ENCODE data around the gene ZNF746. TPM values are rescaled to one million over a fixed set of nuclear protein-coding genes. Genes with fewer than 3 reads are reported as not detected.

ZNF746 gene
- total RNA-seq, 2 donors from 2014 or later = 21.0 to 40.0 TPM

DNA sequence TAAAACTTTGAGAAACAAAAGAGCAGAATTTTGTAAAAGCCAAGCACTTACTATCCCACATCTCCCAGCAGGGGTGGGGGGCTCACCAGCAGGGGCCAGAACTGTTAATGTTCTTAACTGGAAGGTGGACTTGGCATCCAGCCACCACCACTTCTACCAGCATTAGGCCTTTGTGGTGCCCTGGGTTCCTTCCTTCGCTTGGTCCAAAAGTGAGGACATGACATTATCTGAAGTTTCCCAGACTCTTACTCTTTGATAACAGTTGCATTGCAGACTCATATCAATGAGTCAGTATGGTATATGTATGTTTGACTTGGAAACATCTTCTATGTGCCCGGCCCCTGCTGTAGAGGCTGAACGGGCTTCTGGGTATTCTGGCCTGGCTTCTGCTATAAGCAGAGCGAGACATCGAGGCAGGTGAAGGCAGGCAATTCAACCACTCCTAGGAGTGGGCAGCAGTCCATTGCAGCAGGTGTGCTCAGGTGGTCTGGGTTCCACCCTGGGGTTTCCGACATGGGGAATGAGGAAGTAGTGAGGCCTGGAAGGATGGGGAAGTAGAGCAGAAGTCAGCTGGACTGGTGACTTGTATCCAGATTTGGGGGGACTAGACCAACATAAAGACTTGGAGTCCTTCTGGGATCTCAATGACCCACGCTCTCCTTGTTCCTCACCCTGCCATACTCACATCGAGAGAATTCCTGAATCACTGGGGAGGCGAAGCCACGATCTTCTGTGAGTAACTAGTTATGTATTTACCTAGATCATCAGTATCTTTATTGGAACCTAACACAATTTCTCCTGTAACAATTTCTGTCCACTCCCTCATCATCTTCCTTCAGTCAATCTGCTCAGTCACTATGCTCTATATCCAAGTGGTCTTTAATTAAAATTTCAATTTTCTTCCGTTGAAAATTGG lies 40.8 kb downstream of the ZNF746 start:
- Histone ChIP-seq H3K4me3 (no peak overlapping the region), H3K36me3 (peaks cover 9% of the 10 kb centered on the region in 2 donors), H3K27me3 (replicated peaks; ENCODE audit: insufficient read depth) (no peaks in the 10 kb centered on the region), H3K4me1 (replicated peaks) (peaks cover 12% of the 10 kb centered on the region), H3K27ac (no peak overlapping the region), H3K9me3 (no peaks in the 10 kb centered on the region)
- intact Hi-C loops (cut with DNase I) = no loop called here
- TF ChIP-seq, protein P1, sequence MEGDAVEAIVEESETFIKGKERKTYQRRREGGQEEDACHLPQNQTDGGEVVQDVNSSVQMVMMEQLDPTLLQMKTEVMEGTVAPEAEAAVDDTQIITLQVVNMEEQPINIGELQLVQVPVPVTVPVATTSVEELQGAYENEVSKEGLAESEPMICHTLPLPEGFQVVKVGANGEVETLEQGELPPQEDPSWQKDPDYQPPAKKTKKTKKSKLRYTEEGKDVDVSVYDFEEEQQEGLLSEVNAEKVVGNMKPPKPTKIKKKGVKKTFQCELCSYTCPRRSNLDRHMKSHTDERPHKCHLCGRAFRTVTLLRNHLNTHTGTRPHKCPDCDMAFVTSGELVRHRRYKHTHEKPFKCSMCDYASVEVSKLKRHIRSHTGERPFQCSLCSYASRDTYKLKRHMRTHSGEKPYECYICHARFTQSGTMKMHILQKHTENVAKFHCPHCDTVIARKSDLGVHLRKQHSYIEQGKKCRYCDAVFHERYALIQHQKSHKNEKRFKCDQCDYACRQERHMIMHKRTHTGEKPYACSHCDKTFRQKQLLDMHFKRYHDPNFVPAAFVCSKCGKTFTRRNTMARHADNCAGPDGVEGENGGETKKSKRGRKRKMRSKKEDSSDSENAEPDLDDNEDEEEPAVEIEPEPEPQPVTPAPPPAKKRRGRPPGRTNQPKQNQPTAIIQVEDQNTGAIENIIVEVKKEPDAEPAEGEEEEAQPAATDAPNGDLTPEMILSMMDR (IDR thresholded peaks at IDR 0.05) = no peak
- TF ChIP-seq POLR2AphosphoS5 (IDR thresholded peaks at IDR 0.05) = no peak
- TF ChIP-seq POLR2A (IDR thresholded peaks at IDR 0.05) = no peak
- WGBS = 91% methylated on average over 11 of the region's 11 CpGs
- DNase-seq (ENCODE audit: low spot score) = no peak

DNA sequence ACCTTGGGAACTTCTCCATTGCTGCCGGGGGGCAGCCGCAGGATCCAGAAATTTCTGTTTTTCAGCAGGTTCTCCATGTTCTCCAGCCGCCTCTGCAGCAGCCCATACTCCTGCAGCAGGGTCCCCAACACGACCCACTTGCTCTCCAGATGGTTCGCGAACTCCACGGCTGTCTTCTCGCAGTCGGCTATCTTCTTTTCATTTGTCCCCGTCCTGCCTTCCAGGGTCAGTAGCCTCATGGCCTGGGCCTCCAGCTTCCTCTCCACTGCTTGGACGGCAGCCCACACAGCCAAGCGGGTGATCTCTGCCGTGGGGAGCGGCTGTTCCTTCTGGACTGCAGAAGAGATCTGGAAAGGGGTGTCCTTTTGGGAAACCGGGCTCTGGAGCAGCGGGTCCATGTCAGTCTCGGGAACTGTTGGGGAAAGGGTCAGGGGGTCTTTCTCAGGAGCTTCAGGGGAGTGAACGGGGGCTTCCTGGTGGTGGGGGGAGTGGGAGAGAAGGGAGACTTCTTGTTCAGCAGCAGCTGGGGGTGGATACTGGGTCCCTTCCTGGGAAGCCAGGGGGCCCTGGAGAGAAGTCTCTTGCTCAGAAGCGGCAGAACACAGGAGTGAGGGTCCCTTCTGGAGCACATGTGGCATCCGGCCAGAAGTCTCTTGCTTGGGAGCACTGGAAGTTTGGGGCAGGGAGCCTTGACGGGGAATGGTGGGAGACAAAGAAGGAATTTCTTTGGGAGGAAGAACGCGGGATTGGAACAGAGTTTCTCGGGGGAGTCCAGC lies 42.2 kb downstream of the ZNF746 start:
- 90% methylated on average over 24 of the region's 24 CpGs for WGBS
- Histone ChIP-seq H3K4me1 (replicated peaks) (peaks cover 12% of the 10 kb centered on the region), H3K27ac (no peak overlapping the region), H3K9me3 (no peaks in the 10 kb centered on the region), H3K27me3 (replicated peaks; ENCODE audit: insufficient read depth) (no peaks in the 10 kb centered on the region), H3K4me3 (no peak overlapping the region), H3K36me3 (peaks cover 9 to 17% of the 10 kb centered on the region in 2 donors)
- TF ChIP-seq POLR2A (IDR thresholded peaks at IDR 0.05) (no peak), POLR2AphosphoS5 (IDR thresholded peaks at IDR 0.05) (no peak)
- TF ChIP-seq, protein P1 (IDR thresholded peaks at IDR 0.05) = no peak
- peak; percentile 3 for DNase-seq (ENCODE audit: low spot score)
- intact Hi-C loops (cut with DNase I) = no loop called here

DNA sequence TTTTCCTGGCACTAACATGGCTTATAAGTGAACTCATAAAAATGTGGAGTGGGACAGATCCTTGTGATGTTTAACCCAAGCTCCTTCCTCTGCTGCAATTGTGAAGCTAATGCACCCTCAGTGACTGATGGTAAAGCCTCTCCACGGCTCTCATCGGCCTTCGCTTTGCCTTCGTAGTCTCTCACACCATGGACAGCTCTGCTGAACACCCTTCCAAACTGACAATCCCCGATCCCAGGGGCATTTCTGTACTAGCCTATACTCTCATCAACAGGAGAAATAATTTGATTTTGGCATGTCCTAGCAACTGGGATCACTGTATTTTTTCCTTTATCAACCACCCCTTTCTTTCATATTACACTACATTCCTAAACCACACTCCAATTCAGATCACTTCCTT lies 42.9 kb downstream of the ZNF746 start:
- no peak overlapping the region for H3K4me3 ChIP-seq
- WGBS = 95% methylated on average over 5 of the region's 5 CpGs
- peaks cover 12 to 21% of the 10 kb centered on the region in 2 donors for H3K36me3 ChIP-seq
- H3K9me3 ChIP-seq = no peaks in the 10 kb centered on the region
- no peak for DNase-seq (ENCODE audit: low spot score)
- intact Hi-C loops (cut with DNase I) = no loop called here
- no peak overlapping the region for H3K27ac ChIP-seq
- TF ChIP-seq, protein P1 (IDR thresholded peaks at IDR 0.05) = no peak
- TF ChIP-seq POLR2A (IDR thresholded peaks at IDR 0.05) = no peak
- no peak for TF ChIP-seq POLR2AphosphoS5 (IDR thresholded peaks at IDR 0.05)
- H3K27me3 ChIP-seq (replicated peaks; ENCODE audit: insufficient read depth) = no peaks in the 10 kb centered on the region
- peaks cover 12% of the 10 kb centered on the region for H3K4me1 ChIP-seq (replicated peaks)

DNA sequence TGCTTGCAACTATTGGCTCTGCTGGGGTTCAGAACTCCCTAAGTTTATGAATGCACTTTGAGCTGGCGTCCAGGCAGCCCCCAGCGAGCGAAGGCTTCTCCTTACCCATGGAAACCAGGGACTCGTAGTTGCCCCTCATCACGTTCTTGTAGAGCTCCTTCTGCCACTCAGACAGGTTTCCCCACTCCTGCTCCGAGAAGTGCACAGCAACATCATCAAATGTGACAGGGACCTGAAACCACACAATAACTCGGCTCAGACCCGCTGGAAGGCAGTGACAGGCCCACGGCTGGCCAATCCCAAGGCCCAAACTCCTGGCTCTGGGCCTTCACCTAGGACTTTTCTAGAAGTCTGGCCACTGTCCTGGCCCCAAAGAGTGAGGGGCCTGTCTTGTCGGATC lies 43.6 kb downstream of the ZNF746 start:
- DNase-seq (ENCODE audit: low spot score) = no peak
- Histone ChIP-seq H3K4me3 (no peak overlapping the region), H3K27ac (no peak overlapping the region), H3K9me3 (no peaks in the 10 kb centered on the region), H3K4me1 (replicated peaks) (peaks cover 9% of the 10 kb centered on the region), H3K27me3 (replicated peaks; ENCODE audit: insufficient read depth) (no peaks in the 10 kb centered on the region), H3K36me3 (peaks cover 12 to 27% of the 10 kb centered on the region in 2 donors)
- TF ChIP-seq, protein P1 (IDR thresholded peaks at IDR 0.05) = no peak
- TF ChIP-seq POLR2A (IDR thresholded peaks at IDR 0.05) (no peak), POLR2AphosphoS5 (IDR thresholded peaks at IDR 0.05) (no peak)
- intact Hi-C loops (cut with DNase I) = no loop called here
- 92% methylated on average over 10 of the region's 10 CpGs for WGBS

Data from prostate gland (tissue), 2 donors.